GM18870 (cell line): Measurements from ENCODE around the gene DGAT2L6.

ENCODE experiments used
- ATAC-seq: cut with Tn5 transposase; IDR thresholded peaks from one replicate; pipeline ENCODE4 v1.9.1; 2021; ENCODE audit warnings: moderate library complexity; ENCODE audit not compliant: unreplicated experiment

DGAT2L6 gene

DNA sequence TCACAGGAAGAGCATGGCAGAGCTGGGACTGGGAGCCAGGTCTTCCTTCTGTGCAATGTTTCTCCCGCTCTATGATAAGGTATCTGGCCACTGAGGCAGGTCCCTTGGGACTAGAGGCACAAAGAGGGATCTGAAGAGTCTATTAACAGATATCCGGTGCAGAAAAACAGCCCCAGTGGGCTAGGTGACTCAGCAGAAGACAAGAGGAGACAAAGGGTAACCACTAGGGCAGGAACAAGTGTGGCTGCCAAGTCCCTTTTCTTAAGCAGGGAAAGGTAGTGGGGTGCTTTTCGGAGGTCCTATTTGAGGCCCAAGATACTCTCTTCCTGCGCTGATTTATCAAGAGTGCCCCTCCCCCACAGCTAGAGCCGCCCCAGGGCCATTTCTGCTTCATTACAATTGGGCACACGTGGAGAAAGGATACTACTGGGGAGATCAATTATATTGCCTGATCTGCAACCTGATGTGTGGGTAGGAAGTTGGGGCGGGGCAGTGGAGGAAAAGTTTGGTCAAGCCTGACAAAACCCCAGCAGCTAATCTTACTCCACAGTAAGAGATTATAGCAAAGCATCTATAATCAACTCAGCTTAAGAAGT is at the start of gene DGAT2L6:
DGAT2L6 (plus strand) TSS at position 546 of the 596 bp plus-strand sequence. CDS start 100 bp downstream, outside the sequence.
- ATAC-seq, result peak; percentile 51

GRCh38 chrX:70128071-70128470 is 49.2 kb upstream of the DGAT2L6 start:
- no peak for ATAC-seq

DNA sequence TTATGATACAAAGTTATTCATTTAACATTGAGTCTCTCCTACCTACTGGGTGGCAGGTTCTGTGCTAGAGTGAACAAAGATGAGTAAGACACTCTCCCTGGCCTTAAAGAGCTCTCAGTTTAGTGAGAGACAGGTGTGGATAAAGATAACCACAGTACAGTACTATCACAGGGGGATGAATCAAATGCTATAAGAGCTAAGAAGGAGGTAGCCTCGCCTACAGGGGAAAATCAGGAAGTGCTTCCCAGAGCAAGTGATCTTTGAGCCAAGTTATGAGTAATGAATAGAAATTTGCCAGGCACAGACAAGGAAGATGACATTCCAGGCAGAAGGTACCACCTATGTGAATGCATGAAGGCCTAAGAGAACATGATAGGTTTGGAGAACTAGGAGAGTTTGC is 47.5 kb upstream of the DGAT2L6 start:
- no peak for ATAC-seq

DNA sequence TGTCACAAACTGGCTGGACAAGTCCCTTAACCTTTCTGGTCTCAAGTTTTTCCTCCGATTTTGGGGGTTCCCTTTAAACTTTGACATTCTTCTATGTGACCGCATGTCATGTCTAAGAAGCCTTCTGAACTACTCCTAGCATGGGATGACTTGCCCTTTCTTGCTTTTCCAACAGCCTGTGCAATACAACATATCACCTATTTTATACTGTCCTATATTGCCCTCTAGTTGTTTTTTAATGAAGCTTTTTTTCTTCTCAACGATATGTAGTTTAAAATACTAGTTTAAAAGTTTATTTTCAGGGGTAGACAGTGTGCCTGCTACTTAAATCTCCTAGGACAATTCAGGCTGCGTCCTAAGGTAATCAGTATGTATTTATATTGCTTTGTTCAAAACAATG is 45.1 kb upstream of the DGAT2L6 start:
- ATAC-seq, result no peak

- peak; percentile 33 for ATAC-seq
These were observed 44.4 kb upstream of the DGAT2L6 start for GRCh38 chrX:70132877-70133302.

DNA sequence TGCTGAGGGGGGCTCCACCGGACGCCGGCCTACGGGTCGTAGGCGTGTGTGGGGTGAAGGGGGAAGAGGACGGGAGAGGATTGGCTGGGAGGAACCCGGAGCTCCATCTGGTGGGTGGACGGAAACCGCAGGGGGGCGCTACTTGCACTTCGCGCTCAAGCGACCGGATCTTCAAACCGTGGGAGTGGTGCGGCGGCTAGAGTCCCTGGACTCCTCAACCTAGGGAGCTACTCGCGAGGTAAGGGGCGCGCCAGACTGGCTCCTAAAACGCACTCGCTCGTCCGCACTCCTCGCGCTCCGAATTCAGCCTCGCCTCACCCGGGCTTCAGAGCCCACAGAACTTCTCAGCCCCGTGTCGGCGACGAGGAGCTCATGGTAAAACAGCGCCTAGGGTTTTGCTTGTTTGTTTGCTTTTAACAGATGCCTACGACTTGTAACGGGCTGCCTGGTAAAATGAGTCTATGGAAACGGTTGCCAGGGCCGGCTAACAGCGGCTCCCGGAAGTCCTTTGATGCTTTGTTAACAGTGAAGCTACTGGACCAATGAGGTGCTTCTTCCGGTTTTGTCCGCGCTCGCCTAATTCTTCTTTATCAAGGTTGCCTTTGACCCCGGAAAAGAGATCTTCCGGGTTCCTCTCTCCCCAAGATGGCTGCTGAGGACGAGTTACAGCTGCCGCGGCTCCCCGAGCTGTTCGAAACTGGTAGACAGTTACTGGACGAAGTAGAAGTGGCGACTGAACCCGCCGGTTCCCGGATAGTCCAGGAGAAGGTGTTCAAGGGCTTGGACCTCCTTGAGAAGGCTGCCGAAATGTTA is 43.8 kb upstream of the DGAT2L6 start, which contains the start of gene IGBP1:
IGBP1 (plus strand) TSS at position 145 of the 813 bp plus-strand sequence; CDS start at position 646, 501 bp downstream.
- peak; percentile 85 for ATAC-seq

GRCh38 chrX:70134116-70134477 is 43.2 kb upstream of the DGAT2L6 start:
- ATAC-seq, result peak; percentile 12

DNA sequence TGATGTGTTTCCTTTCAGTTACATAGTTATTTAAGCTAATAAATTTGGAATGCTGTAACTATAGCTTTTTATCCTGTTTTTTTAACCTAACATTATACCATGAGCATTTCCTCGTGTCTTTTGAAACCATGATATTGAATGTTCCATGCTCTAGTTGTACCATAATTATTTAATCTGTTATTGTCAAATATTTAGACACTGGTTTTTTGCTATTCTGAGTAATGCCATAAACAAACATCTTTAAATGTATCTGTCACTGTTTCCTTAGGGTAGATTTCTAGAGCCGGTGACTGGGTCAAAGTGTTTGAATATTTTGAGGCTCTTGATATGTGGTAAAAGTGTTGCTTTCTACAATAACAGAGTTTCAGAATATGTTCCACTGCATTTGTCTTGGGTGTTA is 38.7 kb upstream of the DGAT2L6 start:
- no peak for ATAC-seq

DNA sequence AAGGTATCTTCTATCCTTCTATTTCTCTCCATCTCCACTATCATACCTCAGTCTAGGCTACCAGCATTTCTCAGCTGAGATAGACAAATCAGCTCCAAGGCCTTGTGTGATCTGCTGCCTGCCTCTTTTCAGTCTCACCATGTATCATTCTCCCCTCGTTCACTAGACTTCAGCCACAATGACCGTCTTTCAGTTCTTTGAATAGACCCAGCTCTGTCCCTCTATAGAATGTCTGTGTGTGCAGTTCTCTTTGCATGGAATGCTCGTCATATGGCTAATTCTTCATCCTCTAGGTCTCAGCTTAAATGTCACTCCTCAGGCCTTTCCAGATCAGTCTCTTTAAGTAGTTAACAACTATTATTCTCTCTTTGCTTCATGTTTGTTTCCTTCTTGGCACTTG is 37.5 kb upstream of the DGAT2L6 start:
- ATAC-seq, result no peak

DNA sequence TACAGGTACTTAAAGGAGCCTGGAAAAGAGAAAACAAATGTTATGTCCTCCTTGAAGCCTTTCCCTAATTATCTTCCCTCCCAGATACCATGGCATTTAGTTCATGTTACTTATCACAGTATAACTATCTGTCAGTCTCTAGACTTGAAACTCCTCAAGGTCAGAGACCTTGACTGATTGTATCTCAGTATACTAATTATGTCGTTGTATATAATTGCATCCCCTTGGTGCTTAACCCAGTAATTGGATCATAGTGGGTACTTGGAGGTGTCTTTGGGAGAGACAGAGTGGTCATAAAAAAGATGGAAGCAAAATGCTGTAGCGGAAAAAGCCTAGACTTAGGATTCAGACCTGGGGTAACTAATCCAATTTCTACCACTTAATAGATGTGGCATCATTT is 35.9 kb upstream of the DGAT2L6 start:
- no peak for ATAC-seq

GRCh38 chrX:70166601-70167590 is 10.4 kb upstream of the DGAT2L6 start:
- ATAC-seq, result no peak

GRCh38 chrX:70168238-70169188 is 8.8 kb upstream of the DGAT2L6 start:
- no peak for ATAC-seq

- no peak for ATAC-seq
These were observed 8.0 kb upstream of the DGAT2L6 start for GRCh38 chrX:70169281-70169680.

GRCh38 chrX:70171624-70172023 is 5.7 kb upstream of the DGAT2L6 start:
- no peak for ATAC-seq

- ATAC-seq, result no peak
These were observed 5.1 kb upstream of the DGAT2L6 start for GRCh38 chrX:70172221-70172620.

GRCh38 chrX:70172964-70173363 is 4.3 kb upstream of the DGAT2L6 start:
- no peak for ATAC-seq

DNA sequence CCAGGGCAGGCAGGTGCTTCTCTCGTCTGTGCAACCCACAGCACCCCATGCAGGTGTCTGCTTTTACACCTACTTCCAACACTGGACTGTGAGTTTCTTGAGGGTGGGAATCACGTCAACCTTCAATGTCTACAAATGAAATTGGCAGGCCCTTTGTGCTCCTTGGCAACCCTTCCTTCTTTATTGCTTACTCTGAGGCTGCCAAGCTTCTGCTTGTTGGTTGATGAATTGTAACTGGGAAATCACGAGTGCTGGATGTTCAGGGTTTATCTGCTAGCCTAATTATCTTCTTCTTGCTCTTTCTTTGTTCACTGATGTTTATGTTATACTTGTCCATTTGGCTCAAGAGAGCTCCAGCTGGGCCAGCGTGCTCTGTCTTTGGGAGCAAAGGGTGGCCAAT is 2.5 kb upstream of the DGAT2L6 start:
- ATAC-seq, result no peak

GRCh38 chrX:70175338-70175737 is 1.9 kb upstream of the DGAT2L6 start:
- no peak for ATAC-seq

- no peak for ATAC-seq
These were observed 5.8 kb downstream of the DGAT2L6 start for GRCh38 chrX:70183091-70183490.

GRCh38 chrX:70190225-70190624 is 12.9 kb downstream of the DGAT2L6 start:
- no peak for ATAC-seq
